ENCODE measurements around the gene TSBP1. TPM values are rescaled to one million over a fixed set of nuclear protein-coding genes. Genes with fewer than 3 reads are reported as not detected.
A peak's percentile ranks its signal among the peaks of the same experiment; 100 is the strongest.

The TSBP1 gene
- total and polyA plus RNA-seq, 9 of the 15 experiments (the other 6 are each of a cell fraction or from before 2014, with no cell fraction given): not detected

GRCh38 chr6:32255199-32256153, 116.2 kb downstream of the TSBP1 start (continued):
- peak; percentile 35; the same call in 1 of the 2 replicates for TF ChIP-seq REST (IDR thresholded peaks at IDR 0.05; ENCODE audit: borderline replicate concordance)
- no peak for TF ChIP-seq REST (CRISPR knock-in tag; IDR thresholded peaks at IDR 0.05; ENCODE audit: low read depth)
- TF ChIP-seq RB1 (IDR thresholded peaks at IDR 0.05; ENCODE audit: low read depth): peak; percentile 40; the same call in 1 of the 2 replicates
- TF ChIP-seq ZFP91 (CRISPR knock-in tag; IDR thresholded peaks at IDR 0.05): no peak
- peak; percentile 34; the same call in 1 of the 2 replicates for TF ChIP-seq SMARCA4 (IDR thresholded peaks at IDR 0.05)
- TF ChIP-seq ZNF316 (IDR thresholded peaks at IDR 0.05): no peak
- no peak for TF ChIP-seq EP300 (IDR thresholded peaks at IDR 0.05; ENCODE audit: low read length)
- TF ChIP-seq ARID4B (CRISPR knock-in tag; IDR thresholded peaks at IDR 0.05): no peak
- TF ChIP-seq FOXK1 (CRISPR knock-in tag; IDR thresholded peaks at IDR 0.05; ENCODE audit: borderline replicate concordance): 0 out of 2 replicates have a peak, but pooled peaks have one; percentile 9
- no peak for TF ChIP-seq TAF1 (IDR thresholded peaks at IDR 0.05; ENCODE audit: control insufficient read depth, extremely low read depth, insufficient read depth, low read length, severe bottlenecking)
- peak; percentile 11; the same call in 1 of the 2 replicates for TF ChIP-seq CBX1 (IDR thresholded peaks at IDR 0.05; ENCODE audit: low read depth)
- TF ChIP-seq NR4A1 (CRISPR knock-in tag; IDR thresholded peaks at IDR 0.05): no peak
- peak; percentile 84 for TF ChIP-seq NR4A1 (tag; IDR thresholded peaks at IDR 0.05)

Measured in K562 (cell line).